Heart right ventricle (tissue), 16 donors: Measurements from ENCODE around the gene SH2D3A. TPM values are rescaled to one million over a fixed set of nuclear protein-coding genes. Genes with fewer than 3 reads are reported as not detected.

Experiments used
- ATAC-seq, 8 donors: fragments of 200-7000 bp; cut with Tn5 transposase; one replicate each; pipeline ENCODE4 v1.9.1; 2020; ENCODE audit warnings: mild to moderate bottlenecking in 8 of 8, moderate library complexity in 8 of 8, moderate number of reproducible peaks in 1 of 8
- DNase-seq, 2 donors: peaks; one replicate each; pipeline ENCODE4 v3.0.0-alpha.2; 2020
- H3K27ac ChIP-seq, 10 donors: fragments of 200-600 bp; sonication (generic) in 2 of 10; one replicate each; pipeline versions ENCODE4 v1.5.0 to v1.8.0; 2020 to 2022; ENCODE audit warnings: mild to moderate bottlenecking in 3 of 10
- H3K27me3 ChIP-seq, 7 donors: fragments of 200-600 bp; one replicate each; pipeline ENCODE4 v1.8.0; 2021 to 2022; ENCODE audit warnings: mild to moderate bottlenecking in 2 of 7
- H3K36me3 ChIP-seq, 9 donors: fragments of 200-600 bp; sonication (generic) in 1 of 9; one replicate each; pipeline versions ENCODE4 v1.5.0 to v1.8.0; 2020 to 2022; ENCODE audit warnings: mild to moderate bottlenecking in 2 of 9
- H3K4me1 ChIP-seq, 9 donors: fragments of 200-600 bp; sonication (generic) in 1 of 9; one replicate each; pipeline versions ENCODE4 v1.5.0 to v1.8.0; 2020 to 2022; ENCODE audit warnings: mild to moderate bottlenecking in 4 of 9
- H3K4me3 ChIP-seq, 10 donors: fragments of 200-600 bp; sonication (generic) in 2 of 10; one replicate each; pipeline versions ENCODE4 v1.5.0 to v1.8.0; 2020 to 2022; ENCODE audit warnings: mild to moderate bottlenecking in 7 of 10, moderate library complexity in 2 of 10
- H3K9me3 ChIP-seq, 11 donors: fragments of 200-600 bp in 10 of 11; sonication (generic) in 2 of 11; one replicate each; pipeline versions ENCODE4 v1.5.0 to v1.8.0; 2013 to 2022; ENCODE audit warnings: mild to moderate bottlenecking in 2 of 11, control low read depth in 1 of 11, moderate library complexity in 1 of 11
- CTCF ChIP-seq, 9 donors: fragments of 200-600 bp; sonication (generic) in 2 of 9; IDR thresholded peaks; one replicate each; pipeline versions ENCODE4 v1.5.0 to v1.8.0; 2021 to 2022; ENCODE audit warnings: antibody characterized with exemption in 9 of 9, mild to moderate bottlenecking in 5 of 9, moderate library complexity in 1 of 9
- WGBS, 2 donors: extraction: QIAGEN DNeasy Blood & Tissue Kit; methylation state at CpG; one replicate each; pipeline ENCODE4 v1.1.7; 2013; ENCODE audit warnings: inconsistent platforms in 1 of 2; 5-methylcytosine and 5-hydroxymethylcytosine counted together
- intact Hi-C, 10 donors: fragments of 100-400 bp; cut with DNase I; formaldehyde crosslinking; loops; one replicate each; pipeline versions ENCODE4 v1.11.1 to v1.14.2; 2022
- polyA plus RNA-seq, 2 donors: library from polyadenylated mRNA; stranded (reverse); fragments of 200-250 nt; gene quantifications; one replicate each; pipeline ENCODE4 v1.2.3, GENCODE V29; 2013
- total RNA-seq, 10 donors: library from RNA; stranded (reverse); fragmentation: NEBNext Ultra II Directional in 3 of 10; extraction: Animal tissue kit (Norgen Biotek cat#: 25700) in 3 of 10; gene quantifications; one replicate each; pipeline versions ENCODE4 v1.2.1 to v1.2.4, GENCODE V29; 2021 to 2023
- donor health status: Arrhythmogenic right ventricular cardiomyopathy.
- donor health status: ischemic (EF 13 %, LVEDD 7.1; RV severe dilation, severe dysfunction).
- donor health status: healthy with polysubstance abuse.
- donor health status: DM: no; HTN: yes; CAD: no.
- donor health status: DM: no; HTN: no; CAD: no.
- donor health status: ischemic (EF 25% LVEDD 6.9; RV normal size, moderate dysfunction).
- donor health status: ischemic (EF 25% LVEDD 5.7; RV mildly dilated, moderate dysfunction).
- donor health status: healthy.
- donor health status: DM: yes; HTN: yes; CAD: no.
- donor health status: Ischemic cardiomyopathy.
- donor health status: ischemic (EF 35%, LVEDD 5.7; RV mildly dilated, moderate dysfunction).
- donor health status: nonischemic (EF 11% LVEDD 7.7; RV severe dilation, severe dysfunction).
- donor health status: DM: yes; HTN: yes; CAD: no.
- donor health status: PGD.
- donor health status: ischemic (EF 29% LVEDD 5.4; RV normal size, mild dysfunction).
- donor health status: nonischemic (EF 23%, LVEDD 6.1; RV moderate dilation, normal function).

Gene SH2D3A
- total and polyA plus RNA-seq, 12 donors = 0.16 to 0.79 (median 0.36) TPM; not detected in 5

- ATAC-seq (no peak), DNase-seq (no peak)
- intact Hi-C loops = no loop called here
- Histone ChIP-seq H3K4me1 (peaks cover 0 to 19% (median 1%) of the 10 kb centered on the region in 9 donors), H3K27ac (no peak overlapping the region), H3K27me3 (peaks cover 0 to 27% (median 12%) of the 10 kb centered on the region in 7 donors), H3K4me3 (no peak overlapping the region), H3K36me3 (no peaks in the 10 kb centered on the region), H3K9me3 (peaks cover 0 to 9% (median 0%) of the 10 kb centered on the region in 11 donors)
- no peak for TF ChIP-seq CTCF (IDR thresholded peaks at IDR 0.05)
- WGBS, 2 donors = 87 to 89% methylated on average over 4 of the region's 4 CpGs
Observed at GRCh38 chr19:6806488-6806887, 39.3 kb upstream of the SH2D3A start.

GRCh38 chr19:6803036-6803404 lies 35.8 kb upstream of the SH2D3A start:
- Histone ChIP-seq H3K27ac (peak overlapping the region in 1 of 10 donors; percentile 89), H3K4me3 (peak overlapping the region in 1 of 10 donors; percentile 44), H3K4me1 (peaks cover 0 to 39% (median 7%) of the 10 kb centered on the region in 9 donors), H3K36me3 (no peaks in the 10 kb centered on the region), H3K9me3 (peaks cover 0 to under 1% (median 0%) of the 10 kb centered on the region in 11 donors), H3K27me3 (peaks cover 5 to 50% (median 25%) of the 10 kb centered on the region in 7 donors)
- 71 to 77% methylated on average over 8 of the region's 8 CpGs for WGBS, 2 donors
- ATAC-seq (no peak), DNase-seq (no peak)
- intact Hi-C loops = no loop called here
- TF ChIP-seq CTCF (IDR thresholded peaks at IDR 0.05) = no peak

GRCh38 chr19:6802336-6803035 lies 35.3 kb upstream of the SH2D3A start:
- peak; percentile 10 to 29 for DNase-seq
- Histone ChIP-seq H3K27ac (peak overlapping the region in 3 of 10 donors; percentile 4 to 89 (median 47)), H3K9me3 (no peaks in the 10 kb centered on the region), H3K36me3 (no peaks in the 10 kb centered on the region), H3K27me3 (peaks cover 5 to 50% (median 25%) of the 10 kb centered on the region in 7 donors), H3K4me1 (peaks cover 0 to 42% (median 7%) of the 10 kb centered on the region in 9 donors), H3K4me3 (peak overlapping the region in 1 of 10 donors; percentile 44)
- TF ChIP-seq CTCF (IDR thresholded peaks at IDR 0.05) = peak in 1 of 9 donors; percentile 22
- peak; percentile 66 to 88 (median 80) for ATAC-seq
- WGBS, 2 donors = 46 to 56% methylated on average over 9 of the region's 9 CpGs
- intact Hi-C loops = no loop called here

- peaks cover 5 to 51% (median 25%) of the 10 kb centered on the region in 7 donors for H3K27me3 ChIP-seq
- peak overlapping the region in 4 of 10 donors; percentile 2 to 89 (median 33) for H3K27ac ChIP-seq
- 6 to 8% methylated on average over 18 to 19 of the region's 19 CpGs for WGBS, 2 donors
Observed at GRCh38 chr19:6801485-6802086, 34.4 kb upstream of the SH2D3A start.

More at GRCh38 chr19:6801485-6802086, 34.4 kb upstream of the SH2D3A start:
- no peak for TF ChIP-seq CTCF (IDR thresholded peaks at IDR 0.05)
- H3K4me1 ChIP-seq = peaks cover 0 to 50% (median 7%) of the 10 kb centered on the region in 9 donors
- no peaks in the 10 kb centered on the region for H3K9me3 ChIP-seq
- DNase-seq (peak; percentile 57 to 63), ATAC-seq (peak; percentile 76 to 89 (median 84))
- no peaks in the 10 kb centered on the region for H3K36me3 ChIP-seq
- peak overlapping the region in 8 of 10 donors; percentile 16 to 44 (median 25) for H3K4me3 ChIP-seq
- intact Hi-C loops = no loop called here
